ENCODE data around the gene ENAM.
"Not testable (repeated sequence)": the region's sequence is repeated elsewhere in the genome, so short reads cannot be mapped to it uniquely, and the experiment has no call there.

Gene ENAM

GRCh38 chr4:70630162-70630561, 1.6 kb downstream of the ENAM start:
- DNase-seq = no peak

- peak; percentile 3 to 62 for DNase-seq
Measured at GRCh38 chr4:70632028-70632427, 3.5 kb downstream of the ENAM start.

GRCh38 chr4:70634482-70634881, 5.9 kb downstream of the ENAM start:
- no peak for DNase-seq

GRCh38 chr4:70637239-70637913, 8.8 kb downstream of the ENAM start:
- no peak for DNase-seq

- DNase-seq = no peak
Measured at GRCh38 chr4:70640192-70640591, 11.6 kb downstream of the ENAM start.

GRCh38 chr4:70650741-70651140, 22.2 kb downstream of the ENAM start:
- DNase-seq = not testable (repeated sequence)

GRCh38 chr4:70651864-70652506, 23.4 kb downstream of the ENAM start:
- peak in 1 of 2 experiments; percentile 34 for DNase-seq

- DNase-seq = no peak
Measured at GRCh38 chr4:70654605-70655011, 26.1 kb downstream of the ENAM start.

GRCh38 chr4:70657326-70657725, 28.8 kb downstream of the ENAM start:
- no peak for DNase-seq

GRCh38 chr4:70658418-70658817, 29.9 kb downstream of the ENAM start:
- DNase-seq = no peak

GRCh38 chr4:70660106-70660505, 31.6 kb downstream of the ENAM start:
- no peak for DNase-seq

- not testable (repeated sequence) for DNase-seq
Measured at GRCh38 chr4:70661309-70661922, 32.9 kb downstream of the ENAM start.

- DNase-seq = no peak
Measured at GRCh38 chr4:70666369-70666768, 37.8 kb downstream of the ENAM start, which contains the start of gene JCHAIN. Gene JCHAIN, minus strand, starts transcription at chr4:70666508. Its CDS starts 18 bp downstream, at chr4:70666490.

- no peak for DNase-seq
Measured at GRCh38 chr4:70667740-70668535, 39.4 kb downstream of the ENAM start.

GRCh38 chr4:70670332-70671014, 41.9 kb downstream of the ENAM start:
- DNase-seq = no peak

GRCh38 chr4:70671091-70671490, 42.5 kb downstream of the ENAM start:
- DNase-seq = no peak

GRCh38 chr4:70674191-70674590, 45.6 kb downstream of the ENAM start:
- no peak for DNase-seq

GRCh38 chr4:70674731-70675130, 46.2 kb downstream of the ENAM start:
- DNase-seq = no peak

GRCh38 chr4:70676554-70677090, 48.1 kb downstream of the ENAM start:
- no peak for DNase-seq

- no peak for DNase-seq
Measured at GRCh38 chr4:70678383-70678999, 49.9 kb downstream of the ENAM start.

- no peak for DNase-seq
Measured at GRCh38 chr4:70680934-70681333, 52.4 kb downstream of the ENAM start.

GRCh38 chr4:70681704-70682103, 53.2 kb downstream of the ENAM start:
- no peak for DNase-seq

All from SW 1271 (cell line).